Prostate gland (tissue), 2 donors: ENCODE measurements around the gene CD248. TPM values are rescaled to one million over a fixed set of nuclear protein-coding genes. Genes with fewer than 3 reads are reported as not detected.
"Not testable (repeated sequence)": the region's sequence is repeated elsewhere in the genome, so short reads cannot be mapped to it uniquely, and the experiment has no call there.

Source experiments
- DNase-seq: peaks from one replicate; pipeline ENCODE4 v3.0.0-alpha.2; 2019; ENCODE audit warnings: low spot score
- H3K27ac ChIP-seq, 2 donors: fragments of 200-600 bp; sonication (generic); 2 replicates each; pipeline ENCODE4 v1.5.1; 2017 to 2019
- H3K27me3 ChIP-seq: fragments of 200-600 bp; sonication (generic); replicated peaks from 2 replicates; pipeline ENCODE4 v1.5.1; 2019; ENCODE audit not compliant: insufficient read depth
- H3K36me3 ChIP-seq, 2 donors: fragments of 200-600 bp; sonication (generic); 1 replicate in 1 of 2; 2 replicates in 1 of 2; pipeline versions ENCODE4 v1.5.1 to v1.8.1; 2017 to 2019
- H3K4me1 ChIP-seq: fragments of 200-600 bp; sonication (generic); replicated peaks from 2 replicates; pipeline ENCODE4 v1.5.1; 2019
- H3K4me3 ChIP-seq, 2 donors: fragments of 200-600 bp; sonication (generic); 2 replicates each; pipeline ENCODE4 v1.5.1; 2017 to 2019
- H3K9me3 ChIP-seq: fragments of 200-600 bp; sonication (generic); 2 replicates; pipeline ENCODE4 v1.5.1; 2017
- CTCF ChIP-seq, 4 experiments: fragments of 200-600 bp in 2 of 4; fragments of 450-650 bp in 2 of 4; sonication (generic) in 2 of 4; IDR thresholded peaks; 1 replicate in 3 of 4; 2 replicates in 1 of 4; pipeline ENCODE4 v1.5.1; 2016 to 2019; ENCODE audit warnings: antibody characterized with exemption in 4 of 4, mild to moderate bottlenecking in 2 of 4, moderate library complexity in 2 of 4
- POLR2A ChIP-seq: fragments of 450-650 bp; IDR thresholded peaks from one replicate; pipeline ENCODE4 v1.6.1; 2016; ENCODE audit warnings: antibody characterized with exemption, mild to moderate bottlenecking
- POLR2AphosphoS5 ChIP-seq: sonication (generic); formaldehyde crosslinking; IDR thresholded peaks from one replicate; pipeline ENCODE4 v1.6.1; 2017; ENCODE audit warnings: antibody characterized with exemption
- whole genome bisulfite sequencing: methylation state at CpG from one replicate; pipeline ENCODE4 v1.1.5; 2018; 5-methylcytosine and 5-hydroxymethylcytosine counted together
- intact Hi-C: fragments of 100-400 bp; cut with DNase I; formaldehyde crosslinking; loops from one replicate; pipeline ENCODE4 v1.14.2; 2022
- total RNA-seq, 2 donors: library from RNA; depleted of rRNA; stranded (reverse); fragments of >200 nt; gene quantifications; one replicate each; pipeline ENCODE4 v1.1.0, GENCODE V29; 2016

CD248 gene
- total RNA-seq, 2 donors from 2014 or later: 1.9 to 7.3 TPM

GRCh38 chr11:66322732-66323427 is 6.0 kb upstream of the CD248 start:
- no peaks in the 10 kb centered on the region for H3K27me3 ChIP-seq
- H3K27ac ChIP-seq: no peak overlapping the region
- DNase-seq: no peak
- WGBS: 88% methylated on average over 11 of the region's 11 CpGs
- TF ChIP-seq POLR2A (no peak), POLR2AphosphoS5 (no peak), CTCF (IDR thresholded peaks at IDR 0.05) (no peak)
- no peaks in the 10 kb centered on the region for H3K36me3 ChIP-seq
- H3K4me1 ChIP-seq: no peaks in the 10 kb centered on the region
- no peaks in the 10 kb centered on the region for H3K9me3 ChIP-seq
- intact Hi-C loops: no loop called here
- H3K4me3 ChIP-seq: no peak overlapping the region

DNA sequence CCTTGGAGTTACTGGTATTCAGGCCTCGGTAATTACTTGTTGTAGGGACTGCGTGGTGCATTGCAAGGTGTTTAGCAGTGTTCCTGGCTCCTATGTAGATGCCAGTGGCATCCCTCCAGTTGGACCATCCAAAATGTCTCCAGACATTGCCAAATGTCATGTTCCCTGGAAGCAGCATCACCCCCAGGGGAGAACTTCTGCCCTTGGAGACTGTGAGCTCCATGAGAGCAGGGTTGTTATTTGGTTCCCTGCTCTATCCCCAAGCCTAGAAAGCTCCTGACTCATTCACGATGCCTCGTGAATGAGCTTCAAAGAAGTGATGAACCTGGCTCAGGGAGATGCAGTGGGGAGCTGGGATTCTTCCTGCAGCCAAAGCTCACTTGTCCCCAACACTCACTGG is 4.8 kb upstream of the CD248 start:
- Histone ChIP-seq H3K36me3 (no peaks in the 10 kb centered on the region), H3K27me3 (no peaks in the 10 kb centered on the region), H3K4me1 (no peaks in the 10 kb centered on the region), H3K27ac (no peak overlapping the region), H3K4me3 (no peak overlapping the region), H3K9me3 (no peaks in the 10 kb centered on the region)
- no peak for TF ChIP-seq POLR2AphosphoS5
- TF ChIP-seq CTCF (IDR thresholded peaks at IDR 0.05): no peak
- TF ChIP-seq POLR2A: no peak
- intact Hi-C loops: no loop called here
- no peak for DNase-seq
- 82% methylated on average over 3 of the region's 4 CpGs for WGBS

DNA sequence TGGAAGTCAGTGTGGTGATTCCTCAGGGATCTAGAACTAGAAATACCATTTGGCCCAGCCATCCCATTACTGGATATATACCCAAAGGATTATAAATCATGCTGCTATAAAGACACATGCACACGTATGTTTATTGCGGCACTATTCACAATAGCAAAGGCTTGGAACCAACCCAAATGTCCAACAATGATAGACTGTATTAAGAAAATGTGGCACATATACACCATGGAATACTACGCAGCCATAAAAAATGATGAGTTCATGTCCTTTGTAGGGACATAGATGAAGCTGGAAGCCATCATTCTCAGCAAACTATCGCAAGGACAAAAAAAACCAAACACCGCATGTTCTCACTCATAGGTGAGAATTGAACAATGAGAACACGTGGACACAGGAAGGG is 3.9 kb upstream of the CD248 start:
- H3K4me3 ChIP-seq, H3K36me3 ChIP-seq, intact Hi-C loops, H3K27ac ChIP-seq, H3K27me3 ChIP-seq, H3K9me3 ChIP-seq, H3K4me1 ChIP-seq, DNase-seq: not testable (repeated sequence)
- 88% methylated on average over 6 of the region's 6 CpGs for WGBS

GRCh38 chr11:66320289-66320688 is 3.4 kb upstream of the CD248 start:
- intact Hi-C loops, H3K27me3 ChIP-seq, H3K9me3 ChIP-seq, H3K27ac ChIP-seq, DNase-seq, H3K4me1 ChIP-seq, H3K36me3 ChIP-seq, H3K4me3 ChIP-seq: not testable (repeated sequence)
- 82% methylated on average over 2 of the region's 2 CpGs for WGBS

DNA sequence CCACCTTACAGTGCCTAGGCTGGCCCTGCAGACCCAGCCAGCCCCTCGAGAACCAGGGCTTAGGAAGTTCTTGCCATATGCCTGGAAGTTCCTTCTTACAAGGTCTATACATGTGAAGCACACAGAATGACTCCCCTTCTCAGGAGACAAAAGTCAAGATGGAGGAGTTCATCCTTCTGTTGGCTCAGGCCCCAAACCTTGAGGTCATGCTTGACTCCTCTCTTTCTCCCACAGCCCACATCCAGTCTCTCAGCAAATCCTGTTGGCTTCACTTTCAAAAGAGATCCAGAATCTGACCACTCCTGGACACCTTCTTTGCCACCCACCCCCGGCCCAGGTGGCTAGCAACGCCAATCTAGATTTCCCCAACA is 1.7 kb upstream of the CD248 start:
- intact Hi-C loops: no loop called here
- 77% methylated on average over 3 of the region's 3 CpGs for WGBS

More for the DNA sequence above, 1.7 kb upstream of the CD248 start:
- Histone ChIP-seq H3K36me3 (no peaks in the 10 kb centered on the region), H3K27me3 (no peaks in the 10 kb centered on the region), H3K9me3 (no peaks in the 10 kb centered on the region), H3K4me1 (no peaks in the 10 kb centered on the region), H3K27ac (no peak overlapping the region), H3K4me3 (no peak overlapping the region)
- TF ChIP-seq POLR2A: no peak
- TF ChIP-seq POLR2AphosphoS5: no peak
- no peak for TF ChIP-seq CTCF (IDR thresholded peaks at IDR 0.05)
- no peak for DNase-seq
